ENCODE data around the gene KCND3. TPM values are rescaled to one million over a fixed set of nuclear protein-coding genes. Genes with fewer than 3 reads are reported as not detected.

KCND3 gene
- total RNA-seq, 1 donor from 2014 or later: not detected

- DNase-seq (ENCODE audit: low read depth): no peak
- H3K4me3 ChIP-seq (ENCODE audit: low read depth, low read length): no peak overlapping the region
- TF ChIP-seq, protein P1, sequence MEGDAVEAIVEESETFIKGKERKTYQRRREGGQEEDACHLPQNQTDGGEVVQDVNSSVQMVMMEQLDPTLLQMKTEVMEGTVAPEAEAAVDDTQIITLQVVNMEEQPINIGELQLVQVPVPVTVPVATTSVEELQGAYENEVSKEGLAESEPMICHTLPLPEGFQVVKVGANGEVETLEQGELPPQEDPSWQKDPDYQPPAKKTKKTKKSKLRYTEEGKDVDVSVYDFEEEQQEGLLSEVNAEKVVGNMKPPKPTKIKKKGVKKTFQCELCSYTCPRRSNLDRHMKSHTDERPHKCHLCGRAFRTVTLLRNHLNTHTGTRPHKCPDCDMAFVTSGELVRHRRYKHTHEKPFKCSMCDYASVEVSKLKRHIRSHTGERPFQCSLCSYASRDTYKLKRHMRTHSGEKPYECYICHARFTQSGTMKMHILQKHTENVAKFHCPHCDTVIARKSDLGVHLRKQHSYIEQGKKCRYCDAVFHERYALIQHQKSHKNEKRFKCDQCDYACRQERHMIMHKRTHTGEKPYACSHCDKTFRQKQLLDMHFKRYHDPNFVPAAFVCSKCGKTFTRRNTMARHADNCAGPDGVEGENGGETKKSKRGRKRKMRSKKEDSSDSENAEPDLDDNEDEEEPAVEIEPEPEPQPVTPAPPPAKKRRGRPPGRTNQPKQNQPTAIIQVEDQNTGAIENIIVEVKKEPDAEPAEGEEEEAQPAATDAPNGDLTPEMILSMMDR (conservative IDR thresholded peaks at IDR 0.05; ENCODE audit: low read depth, low read length): no peak
These were observed 205.1 kb downstream of the KCND3 start for GRCh38 chr1:111784273-111784901.

DNA sequence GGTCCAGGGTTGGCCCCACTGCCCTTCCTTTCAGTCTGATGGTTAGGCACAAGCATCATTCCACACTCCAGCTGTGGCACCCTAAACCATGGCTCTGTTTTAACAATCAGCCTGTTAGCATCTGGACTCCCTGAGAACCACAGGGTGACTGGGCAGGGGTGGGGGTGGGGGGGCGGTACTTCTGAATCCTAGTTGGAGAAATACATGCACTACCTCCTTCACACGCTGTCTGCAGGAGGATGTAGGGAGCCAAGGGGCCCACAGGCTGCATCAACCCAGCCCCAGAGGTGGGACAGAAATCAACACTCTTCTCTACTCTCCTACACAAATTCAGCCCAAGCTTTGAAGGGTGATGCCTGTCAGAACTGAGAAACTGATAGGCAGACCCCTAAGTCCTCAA lies 209.9 kb downstream of the KCND3 start:
- TF ChIP-seq, protein P1 (conservative IDR thresholded peaks at IDR 0.05; ENCODE audit: low read depth, low read length): no peak
- no peak overlapping the region for H3K4me3 ChIP-seq (ENCODE audit: low read depth, low read length)
- no peak for DNase-seq (ENCODE audit: low read depth)

DNA sequence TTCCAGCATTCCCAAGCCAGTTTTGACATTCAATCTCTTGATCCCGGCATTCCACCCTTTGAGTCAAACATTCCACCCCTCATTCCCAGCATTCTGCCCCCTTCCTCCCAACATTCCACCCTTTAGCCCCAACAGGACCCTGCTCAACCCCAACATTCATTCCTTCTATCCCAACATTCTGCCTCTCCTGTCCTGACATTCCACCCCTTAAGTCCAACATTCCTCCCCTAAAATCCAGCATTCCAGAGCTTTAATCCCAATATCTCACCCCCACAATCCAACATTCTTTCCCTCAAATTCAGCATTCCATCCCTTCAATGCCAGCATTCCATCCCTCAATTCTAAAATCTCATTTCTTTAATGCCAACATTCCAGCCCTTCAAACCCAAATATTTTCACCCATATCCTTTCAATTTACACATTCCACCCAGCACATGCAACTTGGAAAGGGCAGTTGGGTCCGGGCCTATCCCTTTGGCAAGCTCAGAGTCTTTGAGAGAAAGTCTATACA lies 210.9 kb downstream of the KCND3 start:
- H3K4me3 ChIP-seq (ENCODE audit: low read depth, low read length): no peak overlapping the region

GRCh38 chr1:111778066-111778465 lies 211.4 kb downstream of the KCND3 start:
- TF ChIP-seq, protein P1 (conservative IDR thresholded peaks at IDR 0.05; ENCODE audit: low read depth, low read length): no peak
- H3K4me3 ChIP-seq (ENCODE audit: low read depth, low read length): no peak overlapping the region
- no peak for DNase-seq (ENCODE audit: low read depth)

More for the DNA sequence above, 210.9 kb downstream of the KCND3 start:
- TF ChIP-seq, protein P1 (conservative IDR thresholded peaks at IDR 0.05; ENCODE audit: low read depth, low read length): no peak
- DNase-seq (ENCODE audit: low read depth): no peak

DNA sequence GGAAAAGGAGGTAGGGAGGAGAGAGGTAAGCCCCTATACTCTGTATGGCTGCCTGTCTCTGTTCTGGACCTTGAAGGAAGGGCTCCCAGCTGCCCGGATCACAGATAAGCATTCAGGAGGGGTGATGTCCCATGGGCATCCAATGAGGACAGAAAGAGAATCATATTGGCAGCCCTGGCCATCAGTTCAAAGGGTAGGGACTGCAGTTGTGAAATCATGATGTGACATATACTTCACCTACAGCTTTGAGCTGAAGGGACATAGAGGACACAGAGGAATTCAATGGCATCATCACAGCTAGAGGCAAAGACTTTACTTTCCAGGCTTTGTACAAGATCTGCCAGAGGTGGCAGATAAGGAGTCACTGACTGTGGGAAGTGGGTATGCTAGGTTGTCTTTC lies 212.2 kb downstream of the KCND3 start:
- TF ChIP-seq, protein P1 (conservative IDR thresholded peaks at IDR 0.05; ENCODE audit: low read depth, low read length): no peak
- H3K4me3 ChIP-seq (ENCODE audit: low read depth, low read length): no peak overlapping the region
- no peak for DNase-seq (ENCODE audit: low read depth)

DNA sequence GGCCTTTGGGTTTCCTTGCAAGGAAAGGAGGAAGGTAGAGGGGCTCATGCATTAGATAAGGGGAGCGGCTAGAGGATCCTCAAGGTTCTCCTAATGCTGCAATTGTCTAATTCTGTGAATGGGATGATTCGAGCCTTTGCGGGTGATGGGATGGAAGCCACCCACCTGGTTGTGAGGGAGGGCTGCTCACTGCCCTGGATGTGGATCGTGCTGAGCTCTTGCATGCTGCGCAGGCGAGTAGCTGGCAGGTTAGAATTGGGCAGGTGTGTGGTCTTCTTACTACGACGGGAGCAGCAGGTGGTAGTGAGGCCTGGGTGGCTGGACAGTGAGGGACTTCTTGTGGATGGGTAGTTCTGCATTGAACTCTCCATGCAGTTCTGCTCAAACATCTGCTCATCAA lies 212.6 kb downstream of the KCND3 start:
- no peak overlapping the region for H3K4me3 ChIP-seq (ENCODE audit: low read depth, low read length)
- TF ChIP-seq, protein P1 (conservative IDR thresholded peaks at IDR 0.05; ENCODE audit: low read depth, low read length): no peak
- no peak for DNase-seq (ENCODE audit: low read depth)

DNA sequence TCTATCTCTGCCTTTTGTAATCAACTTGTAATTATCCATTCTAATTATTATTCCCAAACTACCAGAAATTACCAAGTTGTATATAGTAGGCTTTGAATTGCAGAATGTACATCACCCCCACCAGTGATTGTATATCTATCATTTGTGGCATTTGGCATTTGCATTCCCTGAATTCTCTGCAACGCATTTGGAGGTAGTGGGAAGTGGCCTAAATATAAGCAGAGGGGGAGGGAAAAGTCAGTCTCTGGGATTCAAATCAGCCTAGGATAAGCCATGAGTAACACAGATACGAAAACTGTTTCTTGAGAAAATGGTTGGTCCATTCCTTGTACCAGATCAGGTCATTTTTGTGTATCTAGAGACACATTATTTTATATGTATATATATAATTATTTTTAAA lies 213.1 kb downstream of the KCND3 start:
- TF ChIP-seq, protein P1 (conservative IDR thresholded peaks at IDR 0.05; ENCODE audit: low read depth, low read length): no peak
- no peak overlapping the region for H3K4me3 ChIP-seq (ENCODE audit: low read depth, low read length)
- no peak for DNase-seq (ENCODE audit: low read depth)
